A375 (cell line): Measurements from ENCODE around the gene ENTPD1. TPM values are rescaled to one million over a fixed set of nuclear protein-coding genes. Genes with fewer than 3 reads are reported as not detected.

Experiments
- total RNA-seq: library from RNA; depleted of rRNA; stranded (reverse); fragments of >200 nt; shearing (Covaris generic); gene quantifications from 2 replicates; pipeline ENCODE4 v1.2.3, GENCODE V29; 2014; rRNA removed

The ENTPD1 gene, protein sequence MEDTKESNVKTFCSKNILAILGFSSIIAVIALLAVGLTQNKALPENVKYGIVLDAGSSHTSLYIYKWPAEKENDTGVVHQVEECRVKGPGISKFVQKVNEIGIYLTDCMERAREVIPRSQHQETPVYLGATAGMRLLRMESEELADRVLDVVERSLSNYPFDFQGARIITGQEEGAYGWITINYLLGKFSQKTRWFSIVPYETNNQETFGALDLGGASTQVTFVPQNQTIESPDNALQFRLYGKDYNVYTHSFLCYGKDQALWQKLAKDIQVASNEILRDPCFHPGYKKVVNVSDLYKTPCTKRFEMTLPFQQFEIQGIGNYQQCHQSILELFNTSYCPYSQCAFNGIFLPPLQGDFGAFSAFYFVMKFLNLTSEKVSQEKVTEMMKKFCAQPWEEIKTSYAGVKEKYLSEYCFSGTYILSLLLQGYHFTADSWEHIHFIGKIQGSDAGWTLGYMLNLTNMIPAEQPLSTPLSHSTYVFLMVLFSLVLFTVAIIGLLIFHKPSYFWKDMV
- total RNA-seq = 0.08 TPM in 1 of 2 replicates, not detected in the other

DNA sequence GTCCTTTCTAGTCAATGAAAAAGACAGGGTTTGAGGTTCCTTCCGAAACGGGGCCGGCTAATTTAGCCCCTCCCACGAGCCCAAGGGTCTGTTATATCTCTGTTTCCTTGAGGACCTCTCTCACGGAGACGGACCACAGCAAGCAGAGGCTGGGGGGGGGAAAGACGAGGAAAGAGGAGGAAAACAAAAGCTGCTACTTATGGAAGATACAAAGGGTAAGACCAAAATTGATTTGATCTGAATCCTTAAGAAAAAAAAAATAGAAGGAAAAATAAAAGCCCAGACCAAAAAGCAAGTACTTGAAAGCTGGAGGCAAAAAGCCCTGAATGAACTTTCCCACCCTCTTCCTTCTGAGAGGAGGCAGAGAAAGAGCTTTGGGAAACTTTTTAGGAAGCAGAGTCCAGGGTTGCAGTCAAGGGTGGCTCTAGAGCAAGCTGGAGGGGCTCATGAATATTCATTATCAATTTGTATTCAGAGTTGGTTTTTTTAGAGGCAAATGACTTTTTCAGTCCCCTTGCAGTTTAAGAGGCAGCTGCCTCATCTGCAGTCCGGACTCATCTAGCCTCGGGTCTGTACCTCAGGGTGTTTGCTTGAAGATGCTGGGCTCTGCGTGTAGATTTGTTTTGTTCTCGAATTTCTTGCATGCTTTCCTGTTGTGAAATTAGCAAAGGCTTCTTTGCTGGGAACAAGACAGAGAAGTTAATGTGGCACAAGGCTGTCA lies at the start of gene ENTPD1:
Gene ENTPD1, plus strand, starts transcription at position 123 of the 721 bp plus-strand sequence. Its CDS starts 77 bp downstream, at position 200.

GRCh38 chr10:95907456-95908253 lies 151.7 kb downstream of the ENTPD1 start, which contains the start of gene CC2D2B:
TSS of gene CC2D2B (plus strand) at chr10:95907975. CDS start at chr10:95911324, 3,349 bp downstream.

Other genes with a start within 250 kb of the ENTPD1 start
- gene SORBS1, start 194.8 kb upstream of the ENTPD1 start, total RNA-seq = 3.1 and 4.6 TPM in 2 replicates
- 81.7 and 83.9 TPM in 2 replicates for gene ALDH18A1, start 99.5 kb upstream of the ENTPD1 start, total RNA-seq
- 18.7 and 20.0 TPM in 2 replicates for gene TCTN3, start 62.2 kb upstream of the ENTPD1 start, total RNA-seq
- gene CC2D2B, start 151.8 kb downstream of the ENTPD1 start, total RNA-seq = 0.24 TPM in 1 of 2 replicates, not detected in the other